ENCODE results near the gene CYB5R3. TPM values are rescaled to one million over a fixed set of nuclear protein-coding genes. Genes with fewer than 3 reads are reported as not detected.

The CYB5R3 gene
- total RNA-seq, 1 experiment from 2014 or later = 172 TPM

- CTCF ChIA-PET = no interaction called here
- Histone ChIP-seq H3K27ac (ENCODE audit: low read depth, low read length, poor library complexity, severe bottlenecking) (peak overlapping the region; percentile 30), H3K27me3 (replicated peaks; ENCODE audit: insufficient read depth, low read depth, low read length, poor library complexity) (no peaks in the 10 kb centered on the region), H3K9me3 (ENCODE audit: low read depth, low read length, poor library complexity, severe bottlenecking) (no peaks in the 10 kb centered on the region), H3K4me1 (ENCODE audit: insufficient read depth, low read length, poor library complexity, severe bottlenecking) (no peaks in the 10 kb centered on the region), H3K36me3 (ENCODE audit: insufficient read depth, low read length, poor library complexity, severe bottlenecking) (peaks cover 46% of the 10 kb centered on the region), H3K4me3 (ENCODE audit: low read depth, low read length, poor library complexity, severe bottlenecking) (no peak overlapping the region)
- no TSS peak for BruUV-seq (replicated peaks)
- POLR2A ChIA-PET (ENCODE audit: low non-redundant PET) = no interaction called here
- no peak for DNase-seq (ENCODE audit: low spot score)
- TF ChIP-seq CTCF (conservative IDR thresholded peaks at IDR 0.05; ENCODE audit: low read depth, low read length) (peak; percentile 30; the same call in 1 of the 2 replicates), EZH2 (IDR thresholded peaks at IDR 0.05; ENCODE audit: borderline replicate concordance, low read depth, low read length, poor library complexity, severe bottlenecking) (no peak)
- intact Hi-C loops (cut with micrococcal nuclease; ENCODE audit: unreplicated experiment) = no loop called here
These were observed 17.1 kb downstream of the CYB5R3 start for GRCh38 chr22:42632096-42632495.

GRCh38 chr22:42630901-42631602 is 18.1 kb downstream of the CYB5R3 start:
- intact Hi-C loops (cut with micrococcal nuclease; ENCODE audit: unreplicated experiment) = no loop called here
- POLR2A ChIA-PET (ENCODE audit: low non-redundant PET) = no interaction called here
- CTCF ChIA-PET = no interaction called here
- no peaks in the 10 kb centered on the region for H3K27me3 ChIP-seq (replicated peaks; ENCODE audit: insufficient read depth, low read depth, low read length, poor library complexity)
- no peaks in the 10 kb centered on the region for H3K4me1 ChIP-seq (ENCODE audit: insufficient read depth, low read length, poor library complexity, severe bottlenecking)
- no peak overlapping the region for H3K27ac ChIP-seq (ENCODE audit: low read depth, low read length, poor library complexity, severe bottlenecking)
- H3K4me3 ChIP-seq (ENCODE audit: low read depth, low read length, poor library complexity, severe bottlenecking) = no peak overlapping the region
- TF ChIP-seq EZH2 (IDR thresholded peaks at IDR 0.05; ENCODE audit: borderline replicate concordance, low read depth, low read length, poor library complexity, severe bottlenecking) (no peak), CTCF (conservative IDR thresholded peaks at IDR 0.05; ENCODE audit: low read depth, low read length) (no peak)
- peaks cover 44% of the 10 kb centered on the region for H3K36me3 ChIP-seq (ENCODE audit: insufficient read depth, low read length, poor library complexity, severe bottlenecking)
- no TSS peak for BruUV-seq (replicated peaks)
- H3K9me3 ChIP-seq (ENCODE audit: low read depth, low read length, poor library complexity, severe bottlenecking) = no peaks in the 10 kb centered on the region
- no peak for DNase-seq (ENCODE audit: low spot score)

GRCh38 chr22:42630211-42630610 is 19.0 kb downstream of the CYB5R3 start:
- no TSS peak for BruUV-seq (replicated peaks)
- CTCF ChIA-PET = no interaction called here
- Histone ChIP-seq H3K36me3 (ENCODE audit: insufficient read depth, low read length, poor library complexity, severe bottlenecking) (peaks cover 44% of the 10 kb centered on the region), H3K27me3 (replicated peaks; ENCODE audit: insufficient read depth, low read depth, low read length, poor library complexity) (no peaks in the 10 kb centered on the region), H3K9me3 (ENCODE audit: low read depth, low read length, poor library complexity, severe bottlenecking) (no peaks in the 10 kb centered on the region), H3K4me3 (ENCODE audit: low read depth, low read length, poor library complexity, severe bottlenecking) (no peak overlapping the region), H3K27ac (ENCODE audit: low read depth, low read length, poor library complexity, severe bottlenecking) (no peak overlapping the region), H3K4me1 (ENCODE audit: insufficient read depth, low read length, poor library complexity, severe bottlenecking) (no peaks in the 10 kb centered on the region)
- TF ChIP-seq EZH2 (IDR thresholded peaks at IDR 0.05; ENCODE audit: borderline replicate concordance, low read depth, low read length, poor library complexity, severe bottlenecking) = no peak
- no peak for TF ChIP-seq CTCF (conservative IDR thresholded peaks at IDR 0.05; ENCODE audit: low read depth, low read length)
- intact Hi-C loops (cut with micrococcal nuclease; ENCODE audit: unreplicated experiment) = no loop called here
- POLR2A ChIA-PET (ENCODE audit: low non-redundant PET) = no interaction called here
- DNase-seq (ENCODE audit: low spot score) = no peak
